Ishikawa (cell line): ENCODE data around the gene PHKG2.

Source experiments
- CREB1 ChIP-seq: IDR thresholded peaks from 2 replicates; pipeline ENCODE4 v1.6.1; 2012; ENCODE audit warnings: low read depth
- EGR1 ChIP-seq: IDR thresholded peaks from 2 replicates; pipeline ENCODE4 v1.6.1; 2012
- EP300 ChIP-seq: IDR thresholded peaks from 2 replicates; pipeline ENCODE4 v1.6.1; 2012; ENCODE audit warnings: borderline replicate concordance
- FOXM1 ChIP-seq: IDR thresholded peaks from 2 replicates; pipeline ENCODE4 v1.6.1; 2012; ENCODE audit warnings: low read depth, borderline replicate concordance
- NFIC ChIP-seq: IDR thresholded peaks from 2 replicates; pipeline ENCODE4 v1.6.1; 2012
- RAD21 ChIP-seq: IDR thresholded peaks from 2 replicates; pipeline ENCODE4 v1.6.1; 2012; ENCODE audit warnings: low read depth
- TAF1 ChIP-seq: IDR thresholded peaks from 2 replicates; pipeline ENCODE4 v1.6.1; 2012; ENCODE audit warnings: low read depth, mild to moderate bottlenecking
- TCF12 ChIP-seq: IDR thresholded peaks from 2 replicates; pipeline ENCODE4 v1.6.1; 2012; ENCODE audit warnings: low read depth
- YY1 ChIP-seq: IDR thresholded peaks from 2 replicates; pipeline ENCODE4 v1.6.1; 2012; ENCODE audit warnings: low read depth
- ZBTB7A ChIP-seq: IDR thresholded peaks from 2 replicates; pipeline ENCODE4 v1.6.1; 2012; ENCODE audit warnings: low read depth
- TF ChIP-seq, protein P1 (sequence below): IDR thresholded peaks from 2 replicates; pipeline ENCODE4 v1.6.1; 2012; ENCODE audit warnings: low read depth, mild to moderate bottlenecking
- TF ChIP-seq, protein P2 (sequence below): IDR thresholded peaks from 2 replicates; pipeline ENCODE4 v1.6.1; 2012
- TF ChIP-seq, protein P3 (sequence below): IDR thresholded peaks from 2 replicates; pipeline ENCODE4 v1.6.1; 2012

DNA sequence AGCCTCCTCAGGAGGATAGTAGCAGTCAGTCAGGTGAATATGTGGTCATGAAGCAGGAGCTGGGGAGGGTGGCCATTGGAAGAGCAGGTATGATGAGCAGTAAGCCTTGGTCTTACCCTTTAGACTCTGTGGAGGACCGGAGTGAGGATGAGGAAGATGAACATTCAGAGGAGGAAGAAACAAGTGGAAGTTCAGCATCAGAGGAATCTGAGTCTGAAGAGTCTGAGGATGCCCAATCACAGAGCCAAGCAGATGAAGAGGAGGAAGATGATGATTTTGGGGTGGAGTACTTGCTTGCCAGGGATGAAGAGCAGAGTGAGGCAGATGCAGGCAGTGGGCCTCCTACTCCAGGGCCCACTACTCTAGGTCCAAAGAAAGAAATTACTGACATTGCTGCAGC lies 36.5 kb upstream of the PHKG2 start:
- TF ChIP-seq EP300 (no peak), TAF1 (no peak), EGR1 (no peak), TCF12 (no peak), YY1 (no peak), RAD21 (no peak), CREB1 (no peak), NFIC (no peak), ZBTB7A (no peak), FOXM1 (no peak)
- TF ChIP-seq, protein P1, sequence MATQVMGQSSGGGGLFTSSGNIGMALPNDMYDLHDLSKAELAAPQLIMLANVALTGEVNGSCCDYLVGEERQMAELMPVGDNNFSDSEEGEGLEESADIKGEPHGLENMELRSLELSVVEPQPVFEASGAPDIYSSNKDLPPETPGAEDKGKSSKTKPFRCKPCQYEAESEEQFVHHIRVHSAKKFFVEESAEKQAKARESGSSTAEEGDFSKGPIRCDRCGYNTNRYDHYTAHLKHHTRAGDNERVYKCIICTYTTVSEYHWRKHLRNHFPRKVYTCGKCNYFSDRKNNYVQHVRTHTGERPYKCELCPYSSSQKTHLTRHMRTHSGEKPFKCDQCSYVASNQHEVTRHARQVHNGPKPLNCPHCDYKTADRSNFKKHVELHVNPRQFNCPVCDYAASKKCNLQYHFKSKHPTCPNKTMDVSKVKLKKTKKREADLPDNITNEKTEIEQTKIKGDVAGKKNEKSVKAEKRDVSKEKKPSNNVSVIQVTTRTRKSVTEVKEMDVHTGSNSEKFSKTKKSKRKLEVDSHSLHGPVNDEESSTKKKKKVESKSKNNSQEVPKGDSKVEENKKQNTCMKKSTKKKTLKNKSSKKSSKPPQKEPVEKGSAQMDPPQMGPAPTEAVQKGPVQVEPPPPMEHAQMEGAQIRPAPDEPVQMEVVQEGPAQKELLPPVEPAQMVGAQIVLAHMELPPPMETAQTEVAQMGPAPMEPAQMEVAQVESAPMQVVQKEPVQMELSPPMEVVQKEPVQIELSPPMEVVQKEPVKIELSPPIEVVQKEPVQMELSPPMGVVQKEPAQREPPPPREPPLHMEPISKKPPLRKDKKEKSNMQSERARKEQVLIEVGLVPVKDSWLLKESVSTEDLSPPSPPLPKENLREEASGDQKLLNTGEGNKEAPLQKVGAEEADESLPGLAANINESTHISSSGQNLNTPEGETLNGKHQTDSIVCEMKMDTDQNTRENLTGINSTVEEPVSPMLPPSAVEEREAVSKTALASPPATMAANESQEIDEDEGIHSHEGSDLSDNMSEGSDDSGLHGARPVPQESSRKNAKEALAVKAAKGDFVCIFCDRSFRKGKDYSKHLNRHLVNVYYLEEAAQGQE = no peak
- TF ChIP-seq, protein P2, sequence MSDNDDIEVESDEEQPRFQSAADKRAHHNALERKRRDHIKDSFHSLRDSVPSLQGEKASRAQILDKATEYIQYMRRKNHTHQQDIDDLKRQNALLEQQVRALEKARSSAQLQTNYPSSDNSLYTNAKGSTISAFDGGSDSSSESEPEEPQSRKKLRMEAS = no peak
- TF ChIP-seq, protein P3, sequence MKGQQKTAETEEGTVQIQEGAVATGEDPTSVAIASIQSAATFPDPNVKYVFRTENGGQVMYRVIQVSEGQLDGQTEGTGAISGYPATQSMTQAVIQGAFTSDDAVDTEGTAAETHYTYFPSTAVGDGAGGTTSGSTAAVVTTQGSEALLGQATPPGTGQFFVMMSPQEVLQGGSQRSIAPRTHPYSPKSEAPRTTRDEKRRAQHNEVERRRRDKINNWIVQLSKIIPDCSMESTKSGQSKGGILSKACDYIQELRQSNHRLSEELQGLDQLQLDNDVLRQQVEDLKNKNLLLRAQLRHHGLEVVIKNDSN = no peak
